GM21381 (cell line): Measurements from ENCODE around the gene ADK.
"Not testable (repeated sequence)": the region's sequence is repeated elsewhere in the genome, so short reads cannot be mapped to it uniquely, and the experiment has no call there.

ENCODE experiments used
- ATAC-seq: cut with Tn5 transposase; IDR thresholded peaks from one replicate; pipeline ENCODE4 v1.9.1; 2021; ENCODE audit warnings: mild to moderate bottlenecking, moderate library complexity; ENCODE audit not compliant: unreplicated experiment

Gene ADK

DNA sequence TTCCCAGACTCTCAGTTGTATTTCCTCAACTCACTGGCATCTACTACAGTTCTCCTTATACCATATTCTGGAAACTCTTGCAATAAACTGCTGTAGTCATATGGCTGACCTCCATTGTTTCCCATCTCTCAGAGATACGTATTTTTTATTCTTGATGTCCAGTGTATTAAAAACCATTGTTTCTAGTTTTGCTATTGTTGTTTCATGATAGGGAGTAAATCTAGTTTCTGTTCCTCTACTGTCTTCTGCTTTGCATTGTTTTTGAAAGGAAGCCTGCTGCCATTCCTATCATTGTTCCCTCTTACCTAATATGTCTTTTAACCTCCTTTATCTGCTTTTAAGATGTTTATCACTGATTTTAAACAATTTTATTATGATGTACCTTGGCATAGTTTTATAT, 255.0 kb downstream of the ADK start:
- no peak for ATAC-seq

DNA sequence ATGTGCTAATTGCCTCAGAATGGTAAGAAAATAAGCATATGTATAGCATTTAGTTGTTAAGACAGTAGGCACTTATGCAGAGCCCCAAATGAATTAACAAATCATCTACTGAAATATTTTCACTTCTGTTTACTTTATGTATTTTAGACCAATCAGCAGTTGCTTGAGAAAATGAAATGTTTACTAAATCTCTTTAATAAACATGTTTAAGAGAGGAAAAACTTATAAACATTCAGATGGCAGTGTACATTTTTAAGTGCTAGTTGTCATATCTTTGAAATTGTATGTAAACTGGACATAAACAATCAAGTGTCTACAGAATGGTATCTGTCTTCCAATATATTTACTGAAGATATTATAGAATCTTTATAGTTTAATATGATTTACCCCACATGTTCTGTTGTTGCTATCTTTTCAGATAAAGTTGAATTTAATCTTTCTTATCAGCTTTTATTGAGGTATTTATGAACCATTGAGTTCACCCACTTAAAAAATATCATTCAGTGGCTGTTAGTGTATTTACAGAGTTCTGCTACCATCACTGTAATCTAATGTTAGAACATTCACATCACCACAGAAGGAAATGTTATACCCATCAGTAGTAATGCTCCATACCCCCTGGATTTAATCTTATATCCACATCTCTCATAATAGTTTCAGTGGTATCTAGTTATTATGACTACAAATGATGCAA, 264.3 kb downstream of the ADK start:
- no peak for ATAC-seq

DNA sequence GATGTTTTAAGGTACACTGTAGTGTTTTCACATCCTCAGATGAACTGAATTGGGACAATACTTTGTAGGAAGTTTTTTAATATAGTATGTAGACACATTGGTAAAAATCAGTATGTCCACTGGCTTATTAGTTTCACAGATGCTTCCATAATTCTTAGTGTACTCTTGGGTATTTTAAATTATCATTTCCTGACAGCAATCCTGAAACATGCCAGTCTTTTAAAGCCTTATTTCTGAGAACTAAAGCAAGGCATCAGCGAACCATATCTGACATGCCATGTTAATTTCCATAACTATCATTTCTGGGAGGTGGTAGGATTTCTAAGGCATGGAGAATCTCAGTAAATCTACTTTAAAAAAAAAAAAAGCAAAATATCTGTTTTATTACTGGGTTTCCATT, 266.4 kb downstream of the ADK start:
- no peak for ATAC-seq

DNA sequence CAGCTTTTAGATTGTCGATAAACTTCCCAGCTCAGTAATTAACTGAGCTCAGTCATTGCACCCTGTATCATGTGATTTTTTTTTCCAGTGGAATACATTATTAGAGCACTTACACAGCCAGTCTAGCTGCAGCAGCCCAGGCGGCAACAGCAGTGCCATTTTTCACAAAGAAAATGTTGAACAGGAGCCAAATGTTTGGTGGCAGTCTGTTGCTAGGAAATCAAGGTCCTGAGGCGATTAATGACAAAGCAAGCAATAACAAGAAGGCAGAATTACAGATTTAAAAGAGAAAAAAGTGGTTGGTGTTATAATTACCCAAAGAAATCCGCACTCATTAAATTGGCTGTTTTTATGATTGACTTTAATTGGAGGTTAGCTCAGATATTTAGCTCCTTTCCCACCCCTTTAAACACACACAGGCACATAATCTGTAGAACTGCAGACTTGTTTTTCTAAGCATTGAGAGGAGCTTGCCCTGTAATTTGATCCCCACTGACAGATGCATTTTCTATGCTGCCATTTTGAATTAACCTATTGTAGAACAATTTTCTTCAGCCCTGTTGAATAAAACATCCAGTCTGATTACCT, 267.4 kb downstream of the ADK start:
- no peak for ATAC-seq

DNA sequence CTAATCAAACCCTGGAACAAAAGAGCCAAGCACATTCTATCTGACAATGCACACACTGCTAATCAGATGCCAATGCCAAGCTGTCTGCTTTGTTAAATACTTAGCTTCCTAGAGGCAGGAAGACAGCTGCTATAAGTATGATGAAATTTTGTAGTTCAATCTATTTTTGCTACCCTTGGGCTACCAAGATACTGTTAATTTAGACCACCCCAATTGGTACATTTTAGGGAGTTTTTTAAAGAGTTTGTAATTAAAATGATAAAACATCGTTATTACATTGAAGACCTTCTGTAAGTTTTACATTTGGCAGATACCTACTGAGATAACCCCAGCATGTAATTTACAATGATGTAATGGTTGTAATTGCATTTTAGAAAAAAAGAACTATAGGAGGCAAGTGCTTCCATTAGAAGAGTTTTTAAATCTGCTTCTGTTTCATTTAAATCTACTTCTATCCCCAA, 268.5 kb downstream of the ADK start:
- ATAC-seq, result no peak

DNA sequence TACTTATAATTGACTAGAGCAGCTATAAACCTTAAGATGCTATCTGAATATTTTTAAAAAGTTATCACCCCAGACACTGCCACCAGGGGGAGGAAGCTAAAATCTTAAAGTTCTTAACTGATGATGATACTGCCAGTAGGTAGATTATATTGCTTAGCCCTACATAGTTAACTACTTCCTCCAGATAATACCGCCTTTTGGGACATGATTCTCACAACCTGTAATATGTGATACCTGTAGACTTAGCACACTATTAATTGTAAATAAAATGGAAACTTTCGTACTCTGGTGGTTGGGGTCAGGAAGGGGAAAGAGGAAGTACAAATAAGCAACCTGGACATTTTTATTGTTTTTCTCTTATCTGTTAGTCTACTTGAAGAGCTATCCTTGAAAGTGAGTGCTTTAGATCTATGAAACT, 268.9 kb downstream of the ADK start:
- ATAC-seq, result no peak

DNA sequence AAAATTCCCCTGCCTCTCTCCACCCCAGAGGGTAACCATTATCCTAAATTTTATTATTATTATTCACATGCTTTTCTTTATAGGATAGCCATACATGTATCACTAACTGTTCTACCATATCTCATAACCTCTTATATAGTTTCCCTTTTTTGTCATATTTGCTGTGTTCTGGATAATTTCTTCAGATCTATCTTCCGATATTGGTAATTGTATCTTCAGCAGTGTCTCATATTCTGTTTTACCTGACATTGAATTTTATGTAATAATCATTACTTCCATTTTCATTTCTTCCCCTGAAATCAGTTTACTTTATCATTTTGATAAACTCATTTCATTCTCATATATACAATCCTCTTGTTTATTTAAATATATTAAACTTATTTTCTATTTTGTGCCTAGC, 273.5 kb downstream of the ADK start:
- ATAC-seq, result no peak

DNA sequence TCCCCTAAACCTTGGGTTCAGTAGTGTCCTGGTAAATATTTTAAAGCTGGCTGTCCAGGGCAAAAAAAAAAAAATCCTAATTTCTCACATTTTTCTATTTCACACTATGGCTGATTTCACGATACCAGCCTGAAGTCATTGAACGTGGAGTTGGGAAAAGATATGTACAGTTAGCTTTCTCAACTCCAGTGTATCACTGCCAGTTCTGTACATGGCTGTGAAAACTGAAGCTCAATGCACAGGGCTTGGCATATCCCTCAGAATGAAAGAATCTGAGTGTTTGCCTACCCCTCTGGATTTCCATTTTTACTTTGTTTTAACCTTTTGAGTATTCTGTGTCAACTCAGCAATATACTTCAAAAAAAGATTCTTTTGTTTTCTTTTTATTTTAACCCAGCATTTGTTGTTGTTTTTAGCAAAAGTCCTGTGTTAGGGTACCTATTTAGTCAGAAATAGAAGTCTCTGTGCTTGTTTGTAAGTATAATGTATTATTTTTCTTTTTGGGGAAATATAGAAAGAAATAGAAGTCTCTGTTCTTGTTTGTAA, 274.5 kb downstream of the ADK start:
- no peak for ATAC-seq

DNA sequence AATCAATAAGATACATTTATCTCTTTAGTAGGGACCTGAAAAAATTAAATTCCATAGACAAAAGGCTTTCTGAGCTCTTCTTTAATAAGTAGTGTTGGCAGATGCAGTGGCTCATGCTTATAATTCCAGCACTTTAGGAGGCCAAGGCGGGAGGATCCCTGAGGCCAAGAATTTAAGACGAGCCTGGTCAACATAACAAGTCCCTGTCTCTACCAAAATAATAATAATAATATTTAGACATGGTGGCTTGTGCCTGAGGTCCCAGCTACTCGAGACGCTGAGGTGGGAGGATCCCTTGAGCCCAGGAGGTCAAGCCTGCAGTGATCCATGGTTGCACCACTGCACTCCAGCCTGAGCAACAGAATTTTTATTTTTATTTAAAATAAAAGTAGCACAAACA, 280.8 kb downstream of the ADK start:
- no peak for ATAC-seq

DNA sequence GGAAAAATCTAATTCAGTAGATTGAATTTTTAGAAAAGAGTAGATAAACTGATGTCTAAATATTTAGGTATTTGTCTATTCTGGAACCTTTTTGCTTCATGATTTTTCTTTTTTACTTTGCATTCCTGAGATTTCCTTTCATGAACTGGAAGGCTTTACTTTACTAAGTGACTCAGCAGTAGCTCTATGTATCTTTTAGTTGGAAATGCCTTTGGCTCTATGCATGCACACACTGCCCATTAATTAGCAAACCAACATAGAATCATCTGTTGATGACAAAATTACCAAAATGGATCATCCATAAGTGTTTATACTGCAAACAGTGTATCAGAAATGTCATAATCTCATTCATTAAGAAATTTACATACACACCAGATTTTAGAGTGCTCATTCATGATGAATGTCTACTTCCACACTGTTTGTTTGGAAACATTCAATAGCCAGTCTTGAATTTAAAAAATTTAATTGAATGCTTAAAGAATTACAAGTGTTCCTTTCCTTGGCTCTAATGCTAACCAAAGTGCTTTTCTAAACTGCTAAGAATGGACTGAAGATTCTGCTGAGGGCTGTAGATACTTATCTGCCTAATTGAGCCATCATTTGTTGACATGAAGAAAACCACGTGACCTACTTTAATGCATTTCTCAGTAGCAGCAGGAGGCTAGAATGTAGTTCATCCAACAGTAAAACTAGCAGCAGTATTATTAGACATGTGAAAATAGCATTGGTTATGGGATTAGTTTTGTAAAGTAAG, 282.0 kb downstream of the ADK start:
- no peak for ATAC-seq

DNA sequence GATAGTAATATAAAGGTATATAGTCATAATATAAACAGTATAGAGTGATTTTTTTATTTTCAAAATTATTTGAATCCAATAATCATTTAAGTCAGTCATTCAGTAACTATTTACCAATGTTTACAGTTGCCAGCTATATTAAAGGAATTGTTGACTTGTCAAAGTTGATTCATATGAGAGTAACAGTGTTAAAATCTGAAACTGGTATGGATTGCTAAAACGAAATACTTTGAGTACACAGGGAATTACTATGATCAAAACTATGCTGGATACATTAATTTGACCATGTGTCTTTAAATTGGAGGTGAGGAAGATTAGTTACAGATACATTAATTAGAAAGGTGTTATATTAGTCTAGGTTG, 282.6 kb downstream of the ADK start:
- no peak for ATAC-seq

DNA sequence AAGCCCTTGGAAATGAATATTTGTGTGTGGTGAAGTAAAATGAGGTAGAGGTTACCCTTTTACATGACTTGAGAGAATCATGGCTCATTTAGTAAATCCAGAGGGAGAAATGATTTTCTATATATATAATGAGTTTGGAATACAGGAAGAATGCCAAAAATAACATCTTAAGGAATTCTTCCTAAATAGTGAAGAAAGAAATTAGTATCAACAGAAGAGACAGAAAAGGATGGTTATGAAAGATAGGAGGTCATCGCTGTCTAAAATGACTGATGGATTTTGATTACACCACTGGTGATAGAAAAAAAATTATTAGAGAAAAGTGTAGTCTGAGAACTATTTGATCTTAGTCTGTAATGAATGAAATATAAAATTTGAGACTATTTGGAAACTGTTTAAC, 283.0 kb downstream of the ADK start:
- ATAC-seq, result no peak

DNA sequence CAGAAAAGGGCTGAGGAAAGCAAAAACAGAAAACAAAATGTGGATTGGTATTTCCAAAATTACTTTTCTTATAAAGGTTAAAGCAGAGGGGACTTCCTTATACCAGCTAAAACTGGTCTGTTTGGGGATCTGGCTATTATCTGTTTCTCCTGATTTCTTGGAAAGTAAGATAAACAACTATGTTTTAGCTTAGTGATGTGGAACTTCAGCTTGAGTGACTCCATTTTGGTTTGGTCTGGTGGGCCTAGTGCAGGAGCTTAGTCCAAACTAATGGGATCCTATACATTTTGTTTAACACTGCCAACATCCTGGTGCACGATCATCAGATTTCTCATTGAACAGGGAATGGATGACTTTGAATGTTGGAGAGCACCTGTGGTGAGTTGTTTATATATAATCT, 283.5 kb downstream of the ADK start:
- ATAC-seq, result no peak

DNA sequence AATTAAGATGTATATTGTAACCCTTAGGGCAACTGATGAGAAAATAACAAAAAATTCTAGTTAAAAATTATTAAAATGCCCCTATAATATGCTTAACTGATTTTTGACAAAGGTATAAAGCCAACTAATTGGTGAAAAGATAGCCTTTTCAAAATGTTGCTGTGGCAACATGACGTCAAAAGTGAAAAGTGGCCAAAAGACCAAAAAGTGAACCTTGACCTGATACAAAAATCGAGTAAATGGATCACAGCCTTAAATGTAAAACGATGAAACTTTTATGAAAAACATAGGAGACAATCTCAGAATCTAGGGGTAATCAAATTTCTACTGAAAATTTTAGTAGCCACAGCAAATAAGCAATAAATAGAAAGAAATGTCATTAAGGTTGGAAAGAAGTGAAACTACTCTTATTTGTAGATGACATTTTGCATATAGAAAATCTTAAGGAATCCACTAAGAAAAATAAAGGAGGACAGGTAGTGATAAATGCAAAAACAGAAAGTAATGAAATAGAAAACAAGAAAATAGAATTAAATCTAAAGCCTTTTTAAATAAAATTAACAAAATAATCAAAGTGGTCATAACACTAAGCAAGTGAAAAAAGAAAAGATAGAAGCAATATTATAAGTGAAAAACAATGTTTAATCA, 285.6 kb downstream of the ADK start:
- no peak for ATAC-seq

DNA sequence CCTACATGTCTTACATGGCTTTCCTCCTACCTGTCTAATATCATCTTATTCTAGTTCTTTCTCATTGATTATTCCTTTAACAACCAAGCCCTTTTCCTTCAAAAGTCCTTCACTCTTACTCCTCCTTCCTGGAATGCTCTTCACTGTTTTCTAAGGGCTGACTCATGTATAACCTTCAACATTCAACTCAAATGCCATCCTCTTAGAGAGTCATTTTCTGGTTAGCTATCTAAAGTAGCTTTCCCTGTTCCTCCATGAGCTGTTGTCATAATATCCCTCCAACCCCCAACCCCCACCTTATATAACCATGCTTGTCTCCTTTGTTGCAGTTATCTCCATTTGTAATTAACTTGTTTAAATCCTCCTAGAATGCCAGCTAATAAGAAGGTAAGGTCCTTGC, 286.8 kb downstream of the ADK start:
- no peak for ATAC-seq

DNA sequence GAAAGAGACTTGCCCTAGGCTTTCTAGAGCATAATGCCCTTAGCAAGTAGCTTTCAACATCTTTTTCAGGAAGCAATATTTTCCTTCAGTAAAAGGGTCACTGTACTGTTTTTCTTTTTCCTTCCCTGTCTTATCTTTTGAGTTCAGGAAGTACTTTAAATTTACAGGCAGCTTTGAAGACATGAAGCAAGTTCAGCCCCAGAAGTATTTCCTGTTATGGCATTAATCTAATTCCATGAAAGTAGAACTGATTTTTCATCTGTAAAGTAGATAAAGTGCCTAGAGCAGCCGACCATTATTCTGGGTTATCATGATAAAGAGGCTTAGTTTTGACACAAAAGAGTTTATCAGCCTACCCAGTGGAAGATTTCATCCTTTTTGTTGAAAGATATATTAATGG, 288.2 kb downstream of the ADK start:
- no peak for ATAC-seq

DNA sequence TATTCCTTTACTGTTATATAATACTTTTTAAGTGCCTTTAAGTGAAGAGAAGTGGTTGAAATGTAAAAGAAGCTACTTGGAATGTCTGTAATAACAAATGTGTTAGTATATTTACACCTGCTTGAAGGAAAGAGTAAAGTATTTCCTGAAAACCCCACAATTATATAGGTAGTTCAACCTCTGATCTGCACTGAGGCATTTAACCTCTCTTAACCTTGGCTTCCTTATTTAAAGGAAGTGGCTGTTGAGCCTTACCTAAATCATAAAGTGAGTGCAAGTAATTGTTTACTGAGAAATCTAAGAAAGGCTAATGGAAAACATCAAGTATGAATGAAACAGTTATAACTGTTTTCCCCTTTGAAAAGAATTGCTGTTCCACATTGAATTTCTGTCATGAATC, 294.5 kb downstream of the ADK start:
- ATAC-seq, result no peak

DNA sequence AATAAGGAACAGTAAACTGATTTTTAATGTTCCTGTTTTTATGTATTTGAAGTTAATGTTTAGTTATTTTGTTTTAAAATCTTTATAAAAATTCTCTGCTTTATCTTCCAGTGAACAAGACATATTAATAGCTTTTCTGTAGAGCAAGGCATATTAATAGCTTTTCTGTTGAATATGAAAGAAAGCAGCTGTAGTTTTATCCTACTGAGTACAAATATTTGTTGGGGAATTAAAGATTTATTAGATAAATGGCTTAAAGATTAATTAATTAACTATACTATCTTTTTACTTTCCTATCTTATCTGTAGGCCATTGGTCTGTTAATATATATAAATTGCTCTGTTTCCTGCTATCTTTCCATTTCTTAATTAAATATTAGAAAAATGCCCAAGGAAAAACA, 299.6 kb downstream of the ADK start:
- no peak for ATAC-seq

DNA sequence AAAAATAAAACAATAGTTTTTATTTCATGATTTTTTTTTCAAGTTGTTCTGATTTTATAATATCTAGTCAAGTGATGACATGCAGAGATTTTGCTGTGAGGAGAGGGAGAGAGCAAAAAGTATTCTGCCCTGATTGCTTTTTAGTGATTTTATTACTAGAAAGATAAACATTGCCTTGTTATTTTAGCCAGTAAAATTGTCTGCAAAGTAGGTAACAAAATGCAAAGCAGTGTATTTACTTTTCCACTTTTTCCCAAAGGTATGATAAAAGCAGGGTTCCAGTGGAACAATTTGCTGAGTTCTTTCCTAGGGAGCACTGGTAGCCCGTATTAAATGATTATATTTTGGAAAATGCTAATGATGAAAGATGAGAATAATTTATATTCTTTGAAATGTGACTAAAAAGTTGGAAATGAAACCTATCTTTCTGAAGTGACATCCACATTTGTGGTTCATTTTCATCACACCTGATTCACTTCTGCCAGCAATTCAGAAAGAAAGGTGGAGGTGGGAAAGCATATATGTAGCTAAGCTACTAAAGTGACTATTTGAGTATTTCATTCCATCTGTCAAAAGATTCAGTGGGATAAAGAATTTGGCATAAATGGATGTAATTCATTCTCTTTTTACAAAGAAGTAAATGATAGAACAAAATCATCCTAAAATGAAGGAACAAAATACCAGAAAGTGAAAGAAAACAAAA, 300.3 kb downstream of the ADK start:
- ATAC-seq, result no peak

DNA sequence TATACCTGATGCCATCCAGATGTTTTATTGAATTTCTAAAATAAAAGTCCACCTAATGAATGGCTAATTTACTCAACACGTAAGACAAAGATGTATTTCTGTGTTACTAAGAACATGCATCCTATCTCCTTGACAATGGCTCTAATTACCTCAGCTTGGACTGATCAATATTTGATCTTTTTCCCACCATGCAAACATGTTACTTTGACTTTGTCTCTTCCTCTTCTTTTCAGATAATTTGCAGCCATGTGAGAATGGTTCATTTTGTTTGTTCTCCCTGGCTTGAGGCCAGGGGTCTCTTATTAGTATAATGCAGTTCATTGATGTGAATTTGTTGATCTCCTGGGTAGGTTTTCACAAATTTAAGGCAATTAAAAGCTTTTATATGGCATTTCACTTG, 302.1 kb downstream of the ADK start:
- ATAC-seq, result no peak

DNA sequence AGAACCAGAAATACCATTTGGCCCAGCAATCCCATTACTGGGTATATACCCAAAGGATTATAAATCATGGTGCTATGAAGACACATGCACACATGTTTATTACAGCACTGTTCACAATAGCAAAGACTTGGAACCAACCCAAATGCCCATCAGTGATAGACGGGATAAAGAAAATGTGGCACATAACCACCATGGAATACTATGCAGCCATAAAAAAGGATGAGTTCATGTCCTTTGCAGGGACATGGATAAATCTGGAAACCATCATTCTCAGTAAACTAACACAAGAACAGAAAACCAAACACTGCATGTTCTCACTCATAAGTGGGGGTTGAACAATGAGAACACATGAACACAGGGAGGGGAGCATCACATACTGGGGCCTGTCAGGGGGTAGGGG, 306.5 kb downstream of the ADK start:
- not testable (repeated sequence) for ATAC-seq
